Stimulated activated CD4-positive, alpha-beta T cell treated with anti-CD3 and anti-CD28 coated beads, Interleukin-2, amount 100 ng/mL, for 4 hours (primary cell): ENCODE data around the gene FTH1.

Experiments used
- DNase-seq: peaks from one replicate; pipeline ENCODE4 v3.0.0-alpha.2; 2020; ENCODE audit warnings: low read depth

Gene FTH1

GRCh38 chr11:61916737-61917333 is 50.6 kb downstream of the FTH1 start:
- no peak for DNase-seq

DNA sequence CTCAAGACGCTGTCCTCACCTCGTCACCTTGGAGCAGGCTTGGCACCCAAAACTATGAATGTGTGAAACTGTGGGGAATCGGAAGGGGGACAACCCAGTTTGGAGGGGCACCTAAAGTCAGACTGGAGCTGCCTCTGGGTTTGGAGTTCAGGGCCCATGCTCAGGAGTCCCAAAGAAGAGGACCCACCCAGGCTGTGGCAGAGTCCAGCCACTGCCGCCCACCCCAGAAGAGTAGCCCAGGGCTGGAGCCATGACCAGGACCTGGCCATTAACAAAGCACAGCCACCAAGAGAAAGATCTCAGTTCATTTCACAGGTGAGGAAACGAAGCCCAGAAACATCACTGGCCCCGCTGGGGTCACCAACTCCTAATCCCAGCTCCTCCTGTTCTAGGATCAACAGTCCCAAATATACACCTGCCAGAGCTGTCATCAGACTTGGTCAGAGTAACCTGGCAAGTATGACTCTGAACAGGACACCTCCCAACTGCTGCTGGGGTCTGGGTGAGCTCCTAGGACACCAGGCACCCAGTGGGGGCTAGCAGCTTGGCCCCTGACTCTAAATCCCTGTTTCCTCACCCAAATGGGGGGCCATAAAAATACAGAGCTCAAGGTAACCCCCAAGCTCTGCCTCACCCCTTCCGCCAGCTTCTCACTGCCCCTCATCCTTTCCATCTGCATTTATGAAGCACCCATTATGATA is 52.8 kb downstream of the FTH1 start:
- no peak for DNase-seq
